ENCODE data around the gene COG5. TPM values are rescaled to one million over a fixed set of nuclear protein-coding genes. Genes with fewer than 3 reads are reported as not detected.

The COG5 gene
- total RNA-seq, 1 donor from 2014 or later, result 44.7 TPM

DNA sequence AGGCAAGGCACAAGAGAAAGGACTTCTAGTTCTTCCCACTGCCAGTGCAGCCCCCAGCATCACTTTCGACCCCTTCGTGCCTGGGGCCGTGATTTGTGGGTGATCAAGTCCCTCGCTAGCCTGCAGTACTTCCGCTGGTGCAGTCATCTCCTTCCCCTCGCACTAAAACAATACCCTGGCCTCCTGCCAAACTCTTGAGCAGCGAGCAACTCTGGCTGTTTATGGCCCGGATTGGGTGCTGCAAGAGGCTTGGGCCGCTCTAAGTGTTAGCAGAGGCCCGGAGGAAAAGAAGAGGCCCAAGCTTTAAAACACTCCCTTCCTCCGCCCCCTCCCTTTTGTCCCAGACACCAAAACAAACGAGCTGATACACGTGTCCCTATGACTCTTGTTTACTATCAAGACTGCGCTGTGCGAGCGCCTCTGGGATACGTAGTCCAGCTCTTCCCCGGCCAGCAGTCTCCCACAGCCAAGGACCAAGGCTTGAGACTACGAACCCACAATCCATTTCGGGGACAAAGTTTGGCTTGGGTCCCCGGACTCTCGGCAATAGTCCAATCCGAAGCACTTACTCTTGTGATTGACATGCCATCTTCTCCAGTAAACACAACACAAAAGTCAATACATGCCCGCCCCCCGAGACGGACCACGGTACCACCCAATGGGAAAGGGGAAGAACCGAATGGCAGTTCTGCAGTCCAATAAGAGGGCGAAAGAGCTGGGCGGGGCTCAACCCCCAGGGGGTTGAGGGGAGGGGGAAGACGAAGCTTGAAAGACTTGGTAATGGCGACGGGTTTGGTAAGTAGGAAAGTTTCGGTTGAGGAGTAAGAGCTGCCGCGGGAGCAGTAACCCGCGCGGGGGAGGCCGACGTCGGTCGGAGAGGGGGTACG, 395.2 kb downstream of the COG5 start, which contains the start of gene HBP1:
TSS of gene HBP1 (plus strand) at position 771 of the 887 bp plus-strand sequence. CDS start 10,891 bp downstream, outside the sequence.
- peak within 1 kb of the TSS; percentile 99 for H3K27ac Mint-ChIP-seq (ENCODE audit: unreplicated experiment)
- H3K4me1 Mint-ChIP-seq (ENCODE audit: unreplicated experiment), result peaks cover 46% of the 10 kb centered on the region
- TF ChIP-seq, protein P1, sequence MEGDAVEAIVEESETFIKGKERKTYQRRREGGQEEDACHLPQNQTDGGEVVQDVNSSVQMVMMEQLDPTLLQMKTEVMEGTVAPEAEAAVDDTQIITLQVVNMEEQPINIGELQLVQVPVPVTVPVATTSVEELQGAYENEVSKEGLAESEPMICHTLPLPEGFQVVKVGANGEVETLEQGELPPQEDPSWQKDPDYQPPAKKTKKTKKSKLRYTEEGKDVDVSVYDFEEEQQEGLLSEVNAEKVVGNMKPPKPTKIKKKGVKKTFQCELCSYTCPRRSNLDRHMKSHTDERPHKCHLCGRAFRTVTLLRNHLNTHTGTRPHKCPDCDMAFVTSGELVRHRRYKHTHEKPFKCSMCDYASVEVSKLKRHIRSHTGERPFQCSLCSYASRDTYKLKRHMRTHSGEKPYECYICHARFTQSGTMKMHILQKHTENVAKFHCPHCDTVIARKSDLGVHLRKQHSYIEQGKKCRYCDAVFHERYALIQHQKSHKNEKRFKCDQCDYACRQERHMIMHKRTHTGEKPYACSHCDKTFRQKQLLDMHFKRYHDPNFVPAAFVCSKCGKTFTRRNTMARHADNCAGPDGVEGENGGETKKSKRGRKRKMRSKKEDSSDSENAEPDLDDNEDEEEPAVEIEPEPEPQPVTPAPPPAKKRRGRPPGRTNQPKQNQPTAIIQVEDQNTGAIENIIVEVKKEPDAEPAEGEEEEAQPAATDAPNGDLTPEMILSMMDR (IDR thresholded peaks at IDR 0.05), result no peak
- DNase-seq (ENCODE audit: extremely low spot score, unreplicated experiment), result peak; percentile 100
- H3K4me3 Mint-ChIP-seq (ENCODE audit: unreplicated experiment), result peak within 1 kb of the TSS; percentile 95
- no peaks in the 10 kb centered on the region for H3K9me3 Mint-ChIP-seq (ENCODE audit: unreplicated experiment)
- H3K27me3 Mint-ChIP-seq (ENCODE audit: unreplicated experiment), result no peaks in the 10 kb centered on the region
- no peaks in the 10 kb centered on the region for H3K36me3 Mint-ChIP-seq (ENCODE audit: unreplicated experiment)

DNA sequence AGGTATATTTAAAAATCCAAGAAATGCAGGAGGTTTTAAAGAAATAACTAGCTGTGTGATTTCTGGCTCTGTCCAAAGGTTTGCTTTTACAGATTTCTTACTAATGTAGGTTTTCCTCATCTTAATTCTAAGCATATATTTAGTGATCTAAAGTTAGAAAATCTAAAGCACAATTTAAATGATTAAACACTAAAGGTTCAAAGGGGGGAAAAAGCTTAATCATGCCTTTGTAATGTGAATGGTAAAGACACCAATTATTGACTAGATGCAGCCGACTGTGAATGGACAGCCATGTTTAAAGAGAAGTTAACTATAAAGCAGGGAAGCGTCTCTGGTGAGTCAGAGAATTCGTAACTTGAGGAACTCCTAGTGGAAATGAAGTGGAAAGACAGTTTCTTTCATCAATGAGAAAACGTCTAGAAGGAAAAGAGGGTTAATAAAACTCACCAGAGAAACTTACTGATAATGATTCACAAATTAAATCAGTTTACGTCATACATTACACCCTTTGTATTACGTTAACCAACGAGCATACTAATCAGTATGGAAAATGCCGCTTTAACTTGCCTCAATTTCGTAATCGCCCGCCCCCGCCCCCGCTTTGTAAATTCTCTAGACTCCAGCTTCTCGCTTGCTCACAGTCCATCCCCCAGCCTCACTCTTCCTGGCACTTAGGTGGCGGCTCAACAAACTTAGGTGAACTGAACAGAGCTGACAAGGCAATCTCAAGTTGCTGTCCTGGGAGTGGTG, 396.1 kb downstream of the COG5 start:
- DNase-seq (ENCODE audit: extremely low spot score, unreplicated experiment), result no peak
- TF ChIP-seq, protein P1 (IDR thresholded peaks at IDR 0.05), result peak; percentile 54
- no peaks in the 10 kb centered on the region for H3K9me3 Mint-ChIP-seq (ENCODE audit: unreplicated experiment)
- no peaks in the 10 kb centered on the region for H3K36me3 Mint-ChIP-seq (ENCODE audit: unreplicated experiment)
- peak overlapping the region; percentile 99 for H3K27ac Mint-ChIP-seq (ENCODE audit: unreplicated experiment)
- peaks cover 39% of the 10 kb centered on the region for H3K4me1 Mint-ChIP-seq (ENCODE audit: unreplicated experiment)
- H3K27me3 Mint-ChIP-seq (ENCODE audit: unreplicated experiment), result no peaks in the 10 kb centered on the region
- H3K4me3 Mint-ChIP-seq (ENCODE audit: unreplicated experiment), result peak overlapping the region; percentile 95

DNA sequence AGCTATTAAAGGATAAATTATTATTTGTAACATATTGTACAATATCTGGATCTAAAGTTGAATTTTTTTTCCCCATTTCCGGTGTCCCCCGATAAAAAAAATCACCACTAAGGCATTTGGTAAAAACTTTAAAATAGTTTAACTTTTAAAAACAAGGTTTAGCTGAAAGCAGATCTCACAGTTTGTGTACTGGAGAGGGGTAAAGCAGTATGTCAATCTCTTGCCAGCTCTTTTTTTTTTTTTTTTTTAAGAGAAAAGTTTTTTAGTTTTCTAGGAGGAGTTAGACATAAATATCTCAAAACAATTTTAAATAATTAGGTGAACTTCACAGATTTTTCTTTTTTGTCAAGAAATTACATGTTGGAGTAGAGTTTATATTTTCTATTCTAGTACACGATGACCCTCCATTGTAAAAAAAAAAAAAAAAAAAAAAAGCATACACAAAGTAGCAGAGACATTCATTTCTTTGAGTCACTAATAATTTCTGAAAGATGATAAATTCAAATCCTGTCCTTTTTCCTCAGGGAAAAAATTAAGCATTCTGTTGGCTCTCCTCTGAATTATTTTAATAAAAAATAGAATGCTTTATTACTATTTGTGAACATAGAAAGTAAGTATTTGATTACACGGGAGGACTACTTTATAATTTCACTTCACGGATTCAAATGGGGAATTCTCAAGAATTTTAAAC, 396.8 kb downstream of the COG5 start:
- no peak for DNase-seq (ENCODE audit: extremely low spot score, unreplicated experiment)
- TF ChIP-seq, protein P1 (IDR thresholded peaks at IDR 0.05), result no peak
- peak overlapping the region; percentile 99 for H3K27ac Mint-ChIP-seq (ENCODE audit: unreplicated experiment)

DNA sequence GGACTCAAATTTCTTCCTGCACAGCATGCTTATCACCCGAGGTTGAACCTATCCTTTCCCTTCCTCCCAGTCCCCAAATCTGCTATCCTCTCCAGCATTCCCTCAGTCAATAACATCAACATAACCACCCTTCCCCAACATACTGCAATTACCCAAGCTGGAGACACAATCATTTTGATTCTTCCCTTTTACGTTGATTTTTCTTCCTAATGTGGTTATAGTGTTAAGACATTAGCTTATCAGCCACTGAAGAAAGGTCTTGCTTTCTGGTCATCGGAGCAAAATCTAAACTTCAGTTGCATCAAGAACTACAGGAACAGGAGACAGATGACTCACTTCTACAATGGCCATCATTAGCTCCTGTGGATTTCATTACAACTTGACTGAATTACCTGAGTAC, 398.4 kb downstream of the COG5 start:
- H3K4me1 Mint-ChIP-seq (ENCODE audit: unreplicated experiment), result peaks cover 32% of the 10 kb centered on the region
- no peaks in the 10 kb centered on the region for H3K36me3 Mint-ChIP-seq (ENCODE audit: unreplicated experiment)
- DNase-seq (ENCODE audit: extremely low spot score, unreplicated experiment), result no peak
- no peaks in the 10 kb centered on the region for H3K27me3 Mint-ChIP-seq (ENCODE audit: unreplicated experiment)
- TF ChIP-seq, protein P1 (IDR thresholded peaks at IDR 0.05), result no peak
- no peak overlapping the region for H3K4me3 Mint-ChIP-seq (ENCODE audit: unreplicated experiment)
- no peak overlapping the region for H3K27ac Mint-ChIP-seq (ENCODE audit: unreplicated experiment)
- no peaks in the 10 kb centered on the region for H3K9me3 Mint-ChIP-seq (ENCODE audit: unreplicated experiment)

More for the DNA sequence above, 396.8 kb downstream of the COG5 start:
- H3K4me1 Mint-ChIP-seq (ENCODE audit: unreplicated experiment), result peaks cover 39% of the 10 kb centered on the region
- H3K4me3 Mint-ChIP-seq (ENCODE audit: unreplicated experiment), result peak overlapping the region; percentile 95
- no peaks in the 10 kb centered on the region for H3K36me3 Mint-ChIP-seq (ENCODE audit: unreplicated experiment)
- H3K9me3 Mint-ChIP-seq (ENCODE audit: unreplicated experiment), result no peaks in the 10 kb centered on the region
- no peaks in the 10 kb centered on the region for H3K27me3 Mint-ChIP-seq (ENCODE audit: unreplicated experiment)
